ENCODE data around the gene PHACTR1. TPM values are rescaled to one million over a fixed set of nuclear protein-coding genes. Genes with fewer than 3 reads are reported as not detected.

The PHACTR1 gene
- polyA plus RNA-seq, 2 of the 4 experiments (the other 2 are of a cell fraction) = not detected

DNA sequence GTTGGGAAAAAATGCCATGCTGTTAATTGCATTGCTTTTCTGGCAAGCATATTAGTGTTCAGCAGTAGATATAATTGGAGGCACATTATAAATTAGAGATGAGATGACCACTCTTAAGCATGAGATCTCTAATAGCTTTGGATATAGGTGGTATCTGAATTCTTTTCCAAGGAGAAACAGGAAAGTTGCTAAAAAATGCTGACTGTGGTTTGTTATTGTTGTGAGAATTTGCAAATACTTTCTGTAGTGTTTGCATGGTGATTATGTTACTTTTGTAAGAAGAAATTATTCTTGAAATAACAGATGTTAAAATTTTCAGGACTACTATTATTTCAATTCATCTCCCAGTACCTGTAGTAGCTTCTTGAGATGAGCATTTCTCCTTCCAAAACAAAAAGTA lies 386.6 kb downstream of the PHACTR1 start:
- Histone ChIP-seq H3K4me2 (no peak overlapping the region), H3K27ac (no peak overlapping the region), H3K4me1 (no peaks in the 10 kb centered on the region), H3K9me3 (no peaks in the 10 kb centered on the region), H3K4me3 (no peak overlapping the region)
- POLR2A ChIA-PET = no interaction called here
- ATAC-seq (no peak), FAIRE-seq (no peak), DNase-seq (ENCODE audit: low read depth in 1 of 2, low spot score in 1 of 2) (no peak)
- peak; percentile 62 for TF ChIP-seq MAFK (IDR thresholded peaks at IDR 0.05; ENCODE audit: partially characterized antibody)
- TF ChIP-seq, protein P1, sequence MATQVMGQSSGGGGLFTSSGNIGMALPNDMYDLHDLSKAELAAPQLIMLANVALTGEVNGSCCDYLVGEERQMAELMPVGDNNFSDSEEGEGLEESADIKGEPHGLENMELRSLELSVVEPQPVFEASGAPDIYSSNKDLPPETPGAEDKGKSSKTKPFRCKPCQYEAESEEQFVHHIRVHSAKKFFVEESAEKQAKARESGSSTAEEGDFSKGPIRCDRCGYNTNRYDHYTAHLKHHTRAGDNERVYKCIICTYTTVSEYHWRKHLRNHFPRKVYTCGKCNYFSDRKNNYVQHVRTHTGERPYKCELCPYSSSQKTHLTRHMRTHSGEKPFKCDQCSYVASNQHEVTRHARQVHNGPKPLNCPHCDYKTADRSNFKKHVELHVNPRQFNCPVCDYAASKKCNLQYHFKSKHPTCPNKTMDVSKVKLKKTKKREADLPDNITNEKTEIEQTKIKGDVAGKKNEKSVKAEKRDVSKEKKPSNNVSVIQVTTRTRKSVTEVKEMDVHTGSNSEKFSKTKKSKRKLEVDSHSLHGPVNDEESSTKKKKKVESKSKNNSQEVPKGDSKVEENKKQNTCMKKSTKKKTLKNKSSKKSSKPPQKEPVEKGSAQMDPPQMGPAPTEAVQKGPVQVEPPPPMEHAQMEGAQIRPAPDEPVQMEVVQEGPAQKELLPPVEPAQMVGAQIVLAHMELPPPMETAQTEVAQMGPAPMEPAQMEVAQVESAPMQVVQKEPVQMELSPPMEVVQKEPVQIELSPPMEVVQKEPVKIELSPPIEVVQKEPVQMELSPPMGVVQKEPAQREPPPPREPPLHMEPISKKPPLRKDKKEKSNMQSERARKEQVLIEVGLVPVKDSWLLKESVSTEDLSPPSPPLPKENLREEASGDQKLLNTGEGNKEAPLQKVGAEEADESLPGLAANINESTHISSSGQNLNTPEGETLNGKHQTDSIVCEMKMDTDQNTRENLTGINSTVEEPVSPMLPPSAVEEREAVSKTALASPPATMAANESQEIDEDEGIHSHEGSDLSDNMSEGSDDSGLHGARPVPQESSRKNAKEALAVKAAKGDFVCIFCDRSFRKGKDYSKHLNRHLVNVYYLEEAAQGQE (IDR thresholded peaks at IDR 0.05) = no peak
- CTCF ChIA-PET = no interaction called here

DNA sequence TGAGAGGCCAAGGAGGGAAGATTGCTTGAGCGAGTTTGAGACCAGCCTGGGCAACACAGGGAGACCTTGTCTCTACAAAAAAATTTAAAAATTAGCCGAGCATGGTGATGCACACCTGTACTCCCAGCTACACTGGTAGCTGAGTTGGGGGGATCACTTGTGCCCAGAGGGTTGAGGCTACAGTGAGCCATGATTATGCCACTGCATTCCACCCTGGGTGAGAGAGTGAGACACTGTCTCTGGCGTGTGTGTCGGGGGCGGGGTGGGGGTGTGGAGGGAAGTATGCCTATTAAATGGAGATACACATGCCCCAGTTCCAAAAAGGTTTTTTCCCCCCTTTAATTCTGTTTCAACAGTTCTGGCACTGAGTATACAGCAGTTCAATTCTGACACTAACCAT lies 388.6 kb downstream of the PHACTR1 start:
- ATAC-seq (no peak), FAIRE-seq (no peak), DNase-seq (ENCODE audit: low read depth in 1 of 2, low spot score in 1 of 2) (no peak)
- H3K27ac ChIP-seq = no peak overlapping the region
- CTCF ChIA-PET = no interaction called here
- H3K9me3 ChIP-seq = peaks cover 6% of the 10 kb centered on the region; the same call in 1 of the 3 replicates
- H3K4me2 ChIP-seq = no peak overlapping the region
- H3K4me1 ChIP-seq = no peaks in the 10 kb centered on the region
- POLR2A ChIA-PET = no interaction called here
- H3K4me3 ChIP-seq = no peak overlapping the region
- 0% methylated on average over 5 of the region's 5 CpGs for WGBS (ENCODE audit: missing lambda C conversion rate)
- TF ChIP-seq, protein P2, sequence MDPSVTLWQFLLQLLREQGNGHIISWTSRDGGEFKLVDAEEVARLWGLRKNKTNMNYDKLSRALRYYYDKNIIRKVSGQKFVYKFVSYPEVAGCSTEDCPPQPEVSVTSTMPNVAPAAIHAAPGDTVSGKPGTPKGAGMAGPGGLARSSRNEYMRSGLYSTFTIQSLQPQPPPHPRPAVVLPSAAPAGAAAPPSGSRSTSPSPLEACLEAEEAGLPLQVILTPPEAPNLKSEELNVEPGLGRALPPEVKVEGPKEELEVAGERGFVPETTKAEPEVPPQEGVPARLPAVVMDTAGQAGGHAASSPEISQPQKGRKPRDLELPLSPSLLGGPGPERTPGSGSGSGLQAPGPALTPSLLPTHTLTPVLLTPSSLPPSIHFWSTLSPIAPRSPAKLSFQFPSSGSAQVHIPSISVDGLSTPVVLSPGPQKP (IDR thresholded peaks at IDR 0.05; ENCODE audit: low read depth, low read length) = no peak
- TF ChIP-seq, protein P3, sequence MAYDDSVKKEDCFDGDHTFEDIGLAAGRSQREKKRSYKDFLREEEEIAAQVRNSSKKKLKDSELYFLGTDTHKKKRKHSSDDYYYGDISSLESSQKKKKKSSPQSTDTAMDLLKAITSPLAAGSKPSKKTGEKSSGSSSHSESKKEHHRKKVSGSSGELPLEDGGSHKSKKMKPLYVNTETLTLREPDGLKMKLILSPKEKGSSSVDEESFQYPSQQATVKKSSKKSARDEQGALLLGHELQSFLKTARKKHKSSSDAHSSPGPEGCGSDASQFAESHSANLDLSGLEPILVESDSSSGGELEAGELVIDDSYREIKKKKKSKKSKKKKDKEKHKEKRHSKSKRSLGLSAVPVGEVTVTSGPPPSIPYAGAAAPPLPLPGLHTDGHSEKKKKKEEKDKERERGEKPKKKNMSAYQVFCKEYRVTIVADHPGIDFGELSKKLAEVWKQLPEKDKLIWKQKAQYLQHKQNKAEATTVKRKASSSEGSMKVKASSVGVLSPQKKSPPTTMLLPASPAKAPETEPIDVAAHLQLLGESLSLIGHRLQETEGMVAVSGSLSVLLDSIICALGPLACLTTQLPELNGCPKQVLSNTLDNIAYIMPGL (CRISPR knock-in tag; IDR thresholded peaks at IDR 0.05; ENCODE audit: borderline replicate concordance) = no peak
- TF ChIP-seq EP300 (IDR thresholded peaks at IDR 0.05) (no peak), FOSL2 (IDR thresholded peaks at IDR 0.05) (no peak), FOSL2 (CRISPR knock-in tag; IDR thresholded peaks at IDR 0.05) (no peak), MYC (IDR thresholded peaks at IDR 0.05; ENCODE audit: borderline replicate concordance, low read length) (no peak), ZFP36 (IDR thresholded peaks at IDR 0.05; ENCODE audit: borderline replicate concordance, partially characterized antibody) (no peak), ZSCAN20 (CRISPR knock-in tag; IDR thresholded peaks at IDR 0.05) (no peak), POLR2A (IDR thresholded peaks at IDR 0.05; ENCODE audit: low read length) (no peak), CEBPB (IDR thresholded peaks at IDR 0.05) (no peak), HOXB5 (CRISPR knock-in tag; IDR thresholded peaks at IDR 0.05) (no peak), HDAC2 (IDR thresholded peaks at IDR 0.05) (no peak), RNF2 (IDR thresholded peaks at IDR 0.05; ENCODE audit: borderline replicate concordance, low read depth) (no peak), EHF (CRISPR knock-in tag; IDR thresholded peaks at IDR 0.05) (no peak), RCOR1 (IDR thresholded peaks at IDR 0.05; ENCODE audit: low read depth, low read length) (no peak), MAZ (IDR thresholded peaks at IDR 0.05; ENCODE audit: borderline replicate concordance, low read depth, low read length) (no peak), NPAS2 (CRISPR knock-in tag; IDR thresholded peaks at IDR 0.05; ENCODE audit: borderline replicate concordance) (no peak)
- TF ChIP-seq, protein P4, sequence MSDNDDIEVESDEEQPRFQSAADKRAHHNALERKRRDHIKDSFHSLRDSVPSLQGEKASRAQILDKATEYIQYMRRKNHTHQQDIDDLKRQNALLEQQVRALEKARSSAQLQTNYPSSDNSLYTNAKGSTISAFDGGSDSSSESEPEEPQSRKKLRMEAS (IDR thresholded peaks at IDR 0.05) = no peak
- TF ChIP-seq, protein P5, sequence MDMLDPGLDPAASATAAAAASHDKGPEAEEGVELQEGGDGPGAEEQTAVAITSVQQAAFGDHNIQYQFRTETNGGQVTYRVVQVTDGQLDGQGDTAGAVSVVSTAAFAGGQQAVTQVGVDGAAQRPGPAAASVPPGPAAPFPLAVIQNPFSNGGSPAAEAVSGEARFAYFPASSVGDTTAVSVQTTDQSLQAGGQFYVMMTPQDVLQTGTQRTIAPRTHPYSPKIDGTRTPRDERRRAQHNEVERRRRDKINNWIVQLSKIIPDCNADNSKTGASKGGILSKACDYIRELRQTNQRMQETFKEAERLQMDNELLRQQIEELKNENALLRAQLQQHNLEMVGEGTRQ (IDR thresholded peaks at IDR 0.05) = no peak
- TF ChIP-seq, protein P6, sequence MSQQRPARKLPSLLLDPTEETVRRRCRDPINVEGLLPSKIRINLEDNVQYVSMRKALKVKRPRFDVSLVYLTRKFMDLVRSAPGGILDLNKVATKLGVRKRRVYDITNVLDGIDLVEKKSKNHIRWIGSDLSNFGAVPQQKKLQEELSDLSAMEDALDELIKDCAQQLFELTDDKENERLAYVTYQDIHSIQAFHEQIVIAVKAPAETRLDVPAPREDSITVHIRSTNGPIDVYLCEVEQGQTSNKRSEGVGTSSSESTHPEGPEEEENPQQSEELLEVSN (IDR thresholded peaks at IDR 0.05; ENCODE audit: borderline replicate concordance, low read depth) = no peak
- TF ChIP-seq, protein P7, sequence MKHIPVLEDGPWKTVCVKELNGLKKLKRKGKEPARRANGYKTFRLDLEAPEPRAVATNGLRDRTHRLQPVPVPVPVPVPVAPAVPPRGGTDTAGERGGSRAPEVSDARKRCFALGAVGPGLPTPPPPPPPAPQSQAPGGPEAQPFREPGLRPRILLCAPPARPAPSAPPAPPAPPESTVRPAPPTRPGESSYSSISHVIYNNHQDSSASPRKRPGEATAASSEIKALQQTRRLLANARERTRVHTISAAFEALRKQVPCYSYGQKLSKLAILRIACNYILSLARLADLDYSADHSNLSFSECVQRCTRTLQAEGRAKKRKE (CRISPR knock-in tag; IDR thresholded peaks at IDR 0.05; ENCODE audit: low read depth) = no peak

Measured in A549 (cell line).